Measurements from ENCODE around the gene SARDH.

GRCh38 chr9:133717113-133718031 lies 20.8 kb downstream of the SARDH start:
- TF ChIP-seq CTCF (conservative IDR thresholded peaks at IDR 0.05 in 1 of 2, IDR thresholded peaks at IDR 0.05 in 1 of 2; ENCODE audit: low read depth in 1 of 2, low read length in 2 of 2) = no peak
- TF ChIP-seq EZH2 (IDR thresholded peaks at IDR 0.05; ENCODE audit: low read length, missing control alignments) = no peak

All from fibroblast of lung (primary cell).